ENCODE results near the gene RFLNA.
"Not testable (repeated sequence)": the region's sequence is repeated elsewhere in the genome, so short reads cannot be mapped to it uniquely, and the experiment has no call there.

The RFLNA gene

GRCh38 chr12:124298685-124299410, 4.0 kb downstream of the RFLNA start:
- DNase-seq (ENCODE audit: insufficient read length) (no peak), FAIRE-seq (no peak)
- TF ChIP-seq POLR2A (IDR thresholded peaks at IDR 0.05; ENCODE audit: low read depth, low read length) (no peak), TAF1 (IDR thresholded peaks at IDR 0.05; ENCODE audit: borderline replicate concordance, low read depth, low read length) (no peak), POLR2AphosphoS5 (IDR thresholded peaks at IDR 0.05; ENCODE audit: low read depth, low read length) (no peak)

GRCh38 chr12:124299628-124300388, 4.9 kb downstream of the RFLNA start:
- DNase-seq (ENCODE audit: insufficient read length) (no peak), FAIRE-seq (no peak)
- TF ChIP-seq TAF1 (IDR thresholded peaks at IDR 0.05; ENCODE audit: borderline replicate concordance, low read depth, low read length) (no peak), POLR2AphosphoS5 (IDR thresholded peaks at IDR 0.05; ENCODE audit: low read depth, low read length) (no peak), POLR2A (IDR thresholded peaks at IDR 0.05; ENCODE audit: low read depth, low read length) (no peak)

- FAIRE-seq; DNase-seq (ENCODE audit: insufficient read length): not testable (repeated sequence)
Observed at GRCh38 chr12:124300657-124301056, 5.8 kb downstream of the RFLNA start.

GRCh38 chr12:124301084-124301654, 6.3 kb downstream of the RFLNA start:
- FAIRE-seq: no peak
- TF ChIP-seq TAF1 (IDR thresholded peaks at IDR 0.05; ENCODE audit: borderline replicate concordance, low read depth, low read length): no peak
- no peak for TF ChIP-seq POLR2A (IDR thresholded peaks at IDR 0.05; ENCODE audit: low read depth, low read length)
- TF ChIP-seq POLR2AphosphoS5 (IDR thresholded peaks at IDR 0.05; ENCODE audit: low read depth, low read length): no peak
- no peak for DNase-seq (ENCODE audit: insufficient read length)

GRCh38 chr12:124302241-124302806, 7.4 kb downstream of the RFLNA start:
- DNase-seq (ENCODE audit: insufficient read length): no peak
- no peak for TF ChIP-seq TAF1 (IDR thresholded peaks at IDR 0.05; ENCODE audit: borderline replicate concordance, low read depth, low read length)
- no peak for TF ChIP-seq POLR2A (IDR thresholded peaks at IDR 0.05; ENCODE audit: low read depth, low read length)
- TF ChIP-seq POLR2AphosphoS5 (IDR thresholded peaks at IDR 0.05; ENCODE audit: low read depth, low read length): no peak
- FAIRE-seq: no peak

GRCh38 chr12:124302807-124303578, 8.1 kb downstream of the RFLNA start:
- TF ChIP-seq POLR2AphosphoS5 (IDR thresholded peaks at IDR 0.05; ENCODE audit: low read depth, low read length): no peak
- TF ChIP-seq TAF1 (IDR thresholded peaks at IDR 0.05; ENCODE audit: borderline replicate concordance, low read depth, low read length): no peak
- TF ChIP-seq POLR2A (IDR thresholded peaks at IDR 0.05; ENCODE audit: low read depth, low read length): no peak
- no peak for FAIRE-seq
- DNase-seq (ENCODE audit: insufficient read length): no peak

- TF ChIP-seq POLR2A (IDR thresholded peaks at IDR 0.05; ENCODE audit: low read depth, low read length): no peak
- DNase-seq (ENCODE audit: insufficient read length) (no peak), FAIRE-seq (no peak)
Observed at GRCh38 chr12:124303579-124304313, 8.9 kb downstream of the RFLNA start.

GRCh38 chr12:124304314-124304790, 9.5 kb downstream of the RFLNA start:
- TF ChIP-seq POLR2A (IDR thresholded peaks at IDR 0.05; ENCODE audit: low read depth, low read length): no peak
- TF ChIP-seq POLR2AphosphoS5 (IDR thresholded peaks at IDR 0.05; ENCODE audit: low read depth, low read length): no peak
- TF ChIP-seq TAF1 (IDR thresholded peaks at IDR 0.05; ENCODE audit: borderline replicate concordance, low read depth, low read length): no peak
- DNase-seq (ENCODE audit: insufficient read length) (no peak), FAIRE-seq (no peak)

GRCh38 chr12:124305136-124305535, 10.2 kb downstream of the RFLNA start:
- TF ChIP-seq POLR2A (IDR thresholded peaks at IDR 0.05; ENCODE audit: low read depth, low read length): no peak
- TF ChIP-seq TAF1 (IDR thresholded peaks at IDR 0.05; ENCODE audit: borderline replicate concordance, low read depth, low read length): no peak
- no peak for TF ChIP-seq POLR2AphosphoS5 (IDR thresholded peaks at IDR 0.05; ENCODE audit: low read depth, low read length)
- DNase-seq (ENCODE audit: insufficient read length): no peak
- no peak for FAIRE-seq

GRCh38 chr12:124305776-124306685, 11.1 kb downstream of the RFLNA start:
- TF ChIP-seq POLR2AphosphoS5 (IDR thresholded peaks at IDR 0.05; ENCODE audit: low read depth, low read length): no peak
- no peak for FAIRE-seq
- no peak for DNase-seq (ENCODE audit: insufficient read length)

Data from GM12892 (cell line).